ENCODE data around the gene OR4F16. TPM values are rescaled to one million over a fixed set of nuclear protein-coding genes. Genes with fewer than 3 reads are reported as not detected.
"Not testable (repeated sequence)": the region's sequence is repeated elsewhere in the genome, so short reads cannot be mapped to it uniquely, and the experiment has no call there.

Gene OR4F16, protein sequence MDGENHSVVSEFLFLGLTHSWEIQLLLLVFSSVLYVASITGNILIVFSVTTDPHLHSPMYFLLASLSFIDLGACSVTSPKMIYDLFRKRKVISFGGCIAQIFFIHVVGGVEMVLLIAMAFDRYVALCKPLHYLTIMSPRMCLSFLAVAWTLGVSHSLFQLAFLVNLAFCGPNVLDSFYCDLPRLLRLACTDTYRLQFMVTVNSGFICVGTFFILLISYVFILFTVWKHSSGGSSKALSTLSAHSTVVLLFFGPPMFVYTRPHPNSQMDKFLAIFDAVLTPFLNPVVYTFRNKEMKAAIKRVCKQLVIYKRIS
- total RNA-seq (2016; rRNA removed; fragmentation: Illumina TruSeq; extraction: Trizol) (0.42 TPM in 1 of 2 replicates, not detected in the other), polyA plus RNA-seq (2011; rRNA removed) (0.50 and 0.59 TPM in 2 replicates), polyA minus RNA-seq (2011; rRNA and poly(A)+ RNA removed; ENCODE audit: low replicate concordance) (0.72 and 9.2 TPM in 2 replicates), Bru-seq, nascent RNA (not detected), BruChase-seq, experiment 1, labeled RNA remaining after a 6-hour chase (not detected), BruChase-seq, experiment 2, labeled RNA remaining after a 2-hour chase (not detected)
- not detected in 2 replicates for total RNA-seq (2016; cell fraction: cytosol; rRNA removed; fragmentation: Illumina TruSeq; extraction: Trizol; ENCODE audit: low read depth)
- total RNA-seq (2016; cell fraction: insoluble cytoplasmic fraction; rRNA removed; fragmentation: Illumina TruSeq; extraction: Trizol) = 0.11 TPM in 1 of 2 replicates, not detected in the other
- total RNA-seq (2016; cell fraction: membrane; rRNA removed; fragmentation: Illumina TruSeq; extraction: Trizol) = not detected in 2 replicates
- total RNA-seq (2016; cell fraction: nucleus; rRNA removed; fragmentation: Illumina TruSeq; extraction: Trizol) = 1.8 and 3.0 TPM in 2 replicates
- polyA plus RNA-seq (2011; cell fraction: cytosol; rRNA removed) = 0.17 and 0.19 TPM in 2 replicates
- polyA plus RNA-seq (2011; cell fraction: nucleus; rRNA removed) = 2.0 and 2.5 TPM in 2 replicates
- polyA plus RNA-seq (2012) = 0.23 TPM in 2 replicates
- not detected in 2 replicates for polyA plus RNA-seq (2016; cell fraction: cytosol; fragmentation: Illumina TruSeq; extraction: Trizol; ENCODE audit: low read depth)
- polyA plus RNA-seq (2016; cell fraction: insoluble cytoplasmic fraction; fragmentation: Illumina TruSeq; extraction: Trizol; ENCODE audit: low read depth) = not detected in 2 replicates
- not detected in 2 replicates for polyA plus RNA-seq (2016; cell fraction: membrane; fragmentation: Illumina TruSeq; extraction: Trizol; ENCODE audit: low read depth)
- not detected in 2 replicates for polyA plus RNA-seq (2016; cell fraction: nucleus; fragmentation: Illumina TruSeq; extraction: Trizol; ENCODE audit: insufficient read depth, low read depth)
- polyA minus RNA-seq (2011; cell fraction: cytosol; rRNA and poly(A)+ RNA removed) = not detected in 2 replicates
- 14.9 TPM in 2 replicates for polyA minus RNA-seq (2011; cell fraction: nucleus; rRNA and poly(A)+ RNA removed)
- long read RNA-seq, experiment 1 = 0 reads
- long read RNA-seq, experiment 2 = 0 reads

- CTCF ChIA-PET (ENCODE audit: low intra/inter-chr PET ratio, low total read pairs); FAIRE-seq; H3K27ac ChIP-seq (ENCODE audit: extremely low read length, insufficient read depth, low read length); H3K36me3 ChIP-seq (replicated peaks in 1 of 2; ENCODE audit: control insufficient read depth in 1 of 2, insufficient read depth in 2 of 2, low read length in 2 of 2); H3K4me2 ChIP-seq (ENCODE audit: low read depth, low read length); H3K4me3 ChIP-seq (replicated peaks in 1 of 3; ENCODE audit: insufficient read depth in 1 of 3, low read depth in 2 of 3, low read length in 3 of 3); BruUV-seq (replicated peaks); H3K27me3 ChIP-seq (ENCODE audit: control insufficient read depth in 1 of 2, insufficient read depth in 2 of 2, low read length in 2 of 2); H2AFZ ChIP-seq (ENCODE audit: low read length); H3K9ac ChIP-seq (ENCODE audit: insufficient read depth, low read depth, low read length); H3K79me2 ChIP-seq (ENCODE audit: insufficient read depth, low read length); DNase-seq (ENCODE audit: low spot score); intact Hi-C loops (cut with micrococcal nuclease; ENCODE audit: unreplicated experiment); ATAC-seq; H3K9me3 ChIP-seq (ENCODE audit: low read length); in situ Hi-C loops (cut with HindIII; ENCODE audit: extremely low pct_ligation_motif_present, low pct_unique_long_range_greater_than_20kb); H3K4me1 ChIP-seq (ENCODE audit: insufficient read depth, low read length); POLR2A ChIA-PET; H4K20me1 ChIP-seq (ENCODE audit: insufficient read depth, low read length): not testable (repeated sequence)
Observed at GRCh38 chr1:686554-686953, at the start of gene OR4F16. Gene OR4F16 (minus strand): TSS chr1:686654. CDS start chr1:686654, 0 bp downstream.

DNA sequence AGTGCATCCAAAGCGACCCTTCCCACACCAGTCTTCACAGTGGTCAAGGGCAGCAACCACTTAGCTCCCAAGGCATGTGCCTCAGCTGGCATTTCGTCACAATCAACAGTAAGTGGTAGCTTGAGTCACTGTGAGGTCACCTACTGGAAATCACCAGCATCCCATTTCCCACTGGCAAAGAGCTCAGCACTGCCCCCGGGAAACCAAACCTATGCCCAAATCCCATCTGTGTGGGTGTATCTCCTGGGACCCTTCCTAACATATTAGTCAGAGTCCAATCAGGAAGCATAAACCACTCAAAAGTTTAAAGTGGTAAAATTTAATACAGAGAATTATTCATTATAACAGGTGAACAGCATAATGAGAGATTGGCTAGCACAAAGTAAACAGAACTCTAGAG lies 47.2 kb upstream of the OR4F16 start:
- H3K27me3 ChIP-seq (ENCODE audit: control insufficient read depth in 1 of 2, insufficient read depth in 2 of 2, low read length in 2 of 2); H3K9ac ChIP-seq (ENCODE audit: insufficient read depth, low read depth, low read length); POLR2A ChIA-PET; in situ Hi-C loops (cut with HindIII; ENCODE audit: extremely low pct_ligation_motif_present, low pct_unique_long_range_greater_than_20kb); CTCF ChIA-PET (ENCODE audit: low intra/inter-chr PET ratio, low total read pairs); H3K4me1 ChIP-seq (ENCODE audit: insufficient read depth, low read length); H3K27ac ChIP-seq (ENCODE audit: extremely low read length, insufficient read depth, low read length); H3K36me3 ChIP-seq (replicated peaks in 1 of 2; ENCODE audit: control insufficient read depth in 1 of 2, insufficient read depth in 2 of 2, low read length in 2 of 2); H3K4me3 ChIP-seq (replicated peaks in 1 of 3; ENCODE audit: insufficient read depth in 1 of 3, low read depth in 2 of 3, low read length in 3 of 3); DNase-seq (ENCODE audit: low spot score); ATAC-seq; H3K79me2 ChIP-seq (ENCODE audit: insufficient read depth, low read length); H2AFZ ChIP-seq (ENCODE audit: low read length); H3K9me3 ChIP-seq (ENCODE audit: low read length); intact Hi-C loops (cut with micrococcal nuclease; ENCODE audit: unreplicated experiment); FAIRE-seq; BruUV-seq (replicated peaks); H3K4me2 ChIP-seq (ENCODE audit: low read depth, low read length); H4K20me1 ChIP-seq (ENCODE audit: insufficient read depth, low read length): not testable (repeated sequence)
- WGBS (ENCODE audit: low lambda C conversion rate) = 67% methylated on average over 1 of the region's 3 CpGs

All from HepG2 (cell line).